GM19438 (cell line): ENCODE data around the gene DPYSL4.

Experiments used
- ATAC-seq: cut with Tn5 transposase; IDR thresholded peaks from one replicate; pipeline ENCODE4 v1.9.1; 2021; ENCODE audit warnings: low read depth; ENCODE audit not compliant: unreplicated experiment

The DPYSL4 gene

DNA sequence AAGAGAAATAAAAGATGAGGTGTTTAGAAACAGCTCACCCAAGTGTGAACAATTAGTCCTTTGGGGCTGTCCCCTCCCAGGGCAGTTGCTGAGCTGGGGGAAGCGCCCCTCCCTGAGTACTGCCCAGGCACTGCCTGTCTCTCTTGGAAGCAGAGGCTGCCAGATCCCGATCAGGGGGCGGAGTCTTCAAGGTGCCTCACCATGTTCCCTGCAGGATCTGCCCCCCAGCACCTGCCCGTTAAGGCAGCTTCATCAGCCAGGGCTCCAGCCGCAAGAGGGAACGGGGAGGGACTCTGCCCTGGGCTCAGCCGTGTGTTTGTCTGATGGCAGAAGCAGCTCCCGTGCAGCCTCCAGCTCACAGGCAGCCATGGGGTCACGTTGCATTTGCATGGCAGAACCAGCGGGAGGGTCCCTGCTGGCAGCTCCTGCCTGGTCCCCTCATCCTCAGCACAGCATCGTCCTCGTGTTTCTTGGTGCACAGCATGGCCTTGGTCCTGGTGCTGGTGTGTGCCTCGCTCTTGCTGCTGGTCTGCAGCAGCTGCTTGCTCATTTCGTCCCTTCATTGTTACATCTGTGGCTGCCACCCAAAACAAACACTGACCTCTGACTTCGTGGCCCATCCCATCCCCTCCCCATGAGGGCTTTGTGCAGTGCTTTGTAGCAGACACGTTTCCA lies 10.7 kb upstream of the DPYSL4 start:
- no peak for ATAC-seq

GRCh38 chr10:132176623-132177500 lies 9.9 kb upstream of the DPYSL4 start:
- no peak for ATAC-seq

- no peak for ATAC-seq
Observed at GRCh38 chr10:132178046-132178445, 8.7 kb upstream of the DPYSL4 start.

GRCh38 chr10:132178672-132179545 lies 7.8 kb upstream of the DPYSL4 start:
- ATAC-seq: no peak

GRCh38 chr10:132179551-132180392 lies 7.0 kb upstream of the DPYSL4 start:
- no peak for ATAC-seq

GRCh38 chr10:132180736-132181135 lies 6.0 kb upstream of the DPYSL4 start:
- no peak for ATAC-seq

DNA sequence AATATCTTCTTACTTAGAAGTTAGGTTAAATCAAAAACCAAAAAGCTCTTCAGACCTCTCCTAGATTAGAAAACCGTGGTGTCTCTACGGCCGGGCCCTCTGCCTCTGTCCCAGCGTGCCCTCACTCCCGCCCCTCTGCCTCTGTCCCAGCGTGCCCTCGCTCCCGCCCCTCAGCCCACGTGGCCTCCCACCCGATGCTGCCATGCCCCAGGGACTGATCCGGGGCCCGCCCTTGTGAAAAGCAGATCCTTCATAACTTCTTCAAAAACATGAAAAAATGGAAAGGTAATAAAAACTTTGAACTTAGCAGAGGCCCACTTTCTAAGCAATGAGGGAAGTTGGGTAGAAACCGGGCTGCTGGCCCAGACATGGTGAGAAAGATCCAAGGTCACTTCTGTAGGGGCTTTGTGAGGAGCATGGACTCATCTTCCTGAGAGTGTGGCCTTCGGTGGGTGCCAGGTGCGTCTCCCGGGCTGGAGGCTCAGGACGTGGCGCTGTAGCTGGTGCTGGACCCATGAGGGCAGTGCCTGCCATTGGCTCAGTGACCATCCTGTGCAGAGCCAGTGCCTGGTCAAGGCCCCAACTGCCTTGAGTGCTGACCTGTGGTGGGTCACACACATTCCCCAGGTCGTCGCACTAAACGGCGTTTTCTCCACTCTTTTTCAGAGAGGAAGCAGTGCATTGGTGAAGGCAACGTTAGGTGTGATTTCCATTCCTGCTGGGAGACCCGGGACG lies 4.9 kb upstream of the DPYSL4 start:
- ATAC-seq: no peak

DNA sequence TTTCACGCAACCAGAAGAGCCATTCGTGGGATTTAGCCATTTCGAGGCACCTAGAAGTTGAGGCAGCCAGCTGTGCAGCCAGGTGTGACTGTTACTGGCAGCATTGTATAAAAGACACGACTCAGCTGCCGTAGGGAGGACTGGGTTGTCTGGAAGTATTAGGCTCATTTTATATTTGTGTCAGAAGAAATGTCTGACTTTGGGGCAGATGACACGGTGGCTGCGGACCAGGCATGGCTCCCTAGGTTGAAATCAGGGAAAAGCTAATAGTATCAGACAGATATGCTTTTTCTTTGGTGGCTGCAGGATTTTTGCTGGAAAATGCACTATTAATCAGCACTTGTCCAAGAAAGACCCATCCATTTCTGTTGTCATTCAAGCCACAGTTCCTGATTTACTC lies 4.2 kb upstream of the DPYSL4 start:
- no peak for ATAC-seq

DNA sequence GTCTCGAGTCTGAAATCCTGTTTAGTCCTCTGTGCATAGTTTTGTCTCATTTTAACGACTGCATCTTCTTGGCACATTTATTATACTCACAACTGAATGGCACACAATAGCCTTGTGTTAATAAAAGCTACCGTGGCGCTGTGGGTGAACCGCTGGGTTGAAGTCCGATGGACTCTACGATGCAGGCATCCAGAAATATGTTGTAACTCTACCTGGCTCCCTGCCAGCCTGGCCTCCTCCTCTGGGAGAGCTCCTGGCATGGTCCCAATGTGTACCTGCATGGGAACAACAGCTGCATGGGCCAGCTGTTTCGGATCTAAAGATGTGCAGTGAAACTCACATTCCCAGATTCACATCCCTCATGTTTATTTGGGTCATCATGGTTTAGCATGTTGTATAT lies 3.7 kb upstream of the DPYSL4 start:
- no peak for ATAC-seq

- ATAC-seq: no peak
Observed at GRCh38 chr10:132184816-132185593, 1.7 kb upstream of the DPYSL4 start.

DNA sequence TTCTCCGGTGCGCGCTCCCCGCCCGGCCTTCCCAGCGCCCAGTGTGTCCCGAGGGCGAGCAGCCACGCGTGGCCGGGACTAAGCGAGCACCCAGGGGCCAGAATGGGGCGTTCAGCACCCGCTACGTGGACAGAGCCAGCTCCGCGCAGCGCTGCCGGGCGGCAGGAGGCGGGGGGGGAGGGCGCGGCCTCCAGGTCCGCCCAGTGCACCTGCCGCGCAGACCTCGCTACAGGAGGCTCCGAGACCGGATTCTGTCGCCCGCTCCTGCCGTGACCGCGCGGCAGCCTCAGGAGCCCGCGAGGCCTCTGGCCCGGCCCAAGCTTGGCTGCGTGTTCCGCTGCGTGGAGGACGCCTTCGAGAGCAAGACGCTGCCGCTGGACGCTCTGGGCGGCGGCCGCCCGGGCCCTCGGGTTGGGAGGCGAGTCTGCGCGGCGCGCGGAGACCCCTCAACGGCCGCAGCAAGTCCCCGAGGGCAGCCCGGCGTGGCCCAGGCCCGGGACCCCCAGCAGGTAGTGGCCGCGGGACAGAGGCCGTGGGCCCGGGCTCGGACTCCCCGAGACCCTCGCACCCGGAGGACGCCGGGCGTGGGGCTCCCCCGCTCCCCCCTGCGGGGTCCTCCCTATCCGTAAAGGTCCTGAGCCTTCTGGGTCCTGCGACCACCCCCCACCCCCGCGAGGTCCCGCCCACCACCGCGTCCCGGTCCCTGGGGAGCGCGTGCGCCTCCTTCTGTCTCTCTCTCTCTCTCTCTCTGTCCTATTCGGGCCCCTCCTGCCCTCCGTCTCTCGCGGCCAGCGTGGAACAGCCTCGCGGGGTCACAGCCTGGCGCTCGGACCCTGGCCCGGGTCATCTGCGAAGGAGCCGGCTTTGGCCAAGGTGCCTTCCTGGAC lies 904 bp upstream of the DPYSL4 start:
- ATAC-seq: no peak

GRCh38 chr10:132187430-132188138 lies 836 bp downstream of the DPYSL4 start:
- no peak for ATAC-seq

GRCh38 chr10:132188331-132188730 lies 1.6 kb downstream of the DPYSL4 start:
- no peak for ATAC-seq

- no peak for ATAC-seq
Observed at GRCh38 chr10:132189016-132189415, 2.3 kb downstream of the DPYSL4 start.

DNA sequence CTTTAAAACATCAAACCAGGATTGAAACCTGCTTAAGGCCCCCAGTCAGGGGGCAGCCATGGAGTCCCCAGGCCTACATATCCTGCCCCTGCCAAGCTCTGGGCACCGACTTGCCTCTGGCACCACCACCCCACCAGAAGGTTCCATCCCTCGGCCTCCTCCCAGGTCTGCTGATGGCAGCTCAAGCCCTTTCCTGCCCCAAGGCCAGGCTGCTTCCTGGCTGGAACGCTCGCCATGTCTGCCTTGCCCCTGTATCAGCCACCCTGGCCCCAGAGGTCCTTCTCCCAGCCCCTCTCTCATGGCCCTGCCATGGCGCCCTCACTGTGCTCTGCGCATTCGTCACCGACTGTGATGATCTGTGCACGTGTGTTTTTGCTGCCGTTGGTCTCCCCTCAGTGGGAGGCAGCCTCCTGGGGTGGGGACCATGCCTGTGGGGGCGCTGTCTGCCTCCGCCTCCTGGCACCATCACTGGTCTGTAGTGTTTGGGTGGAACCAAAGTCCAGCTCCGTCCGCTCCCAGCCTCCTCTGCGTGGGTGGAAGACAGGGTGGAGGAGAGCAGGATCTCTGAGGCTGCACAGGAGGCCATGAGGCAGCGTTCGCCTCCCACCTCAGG lies 3.2 kb downstream of the DPYSL4 start:
- ATAC-seq: no peak

- no peak for ATAC-seq
Observed at GRCh38 chr10:132192076-132192975, 5.6 kb downstream of the DPYSL4 start.
